Measurements from ENCODE around the gene HLA-DQA1.
A peak's percentile ranks its signal among the peaks of the same experiment; 100 is the strongest.

HLA-DQA1 gene

GRCh38 chr6:32684246-32684645 is 47.0 kb downstream of the HLA-DQA1 start:
- TF ChIP-seq SPI1 (IDR thresholded peaks at IDR 0.05; ENCODE audit: low read depth, low read length) (no peak), POU2F2 (IDR thresholded peaks at IDR 0.05; ENCODE audit: low read depth, low read length) (no peak), POLR2AphosphoS5 (IDR thresholded peaks at IDR 0.05; ENCODE audit: low read depth, low read length) (no peak)
- FAIRE-seq (peak; percentile 70), DNase-seq (ENCODE audit: insufficient read length, low spot score) (no peak)

- FAIRE-seq = peak; percentile 89
- TF ChIP-seq POU2F2 (IDR thresholded peaks at IDR 0.05; ENCODE audit: low read depth, low read length) (no peak), POLR2A (IDR thresholded peaks at IDR 0.05; ENCODE audit: low read depth, low read length) (no peak), PAX5 (IDR thresholded peaks at IDR 0.05; ENCODE audit: insufficient read depth, low read length, severe bottlenecking) (peak; percentile 73), TAF1 (IDR thresholded peaks at IDR 0.05; ENCODE audit: low read depth, low read length) (no peak), SPI1 (IDR thresholded peaks at IDR 0.05; ENCODE audit: low read depth, low read length) (peak; percentile 46), POLR2AphosphoS5 (IDR thresholded peaks at IDR 0.05; ENCODE audit: low read depth, low read length) (no peak)
These were observed 48.4 kb downstream of the HLA-DQA1 start for GRCh38 chr6:32685603-32686002.

GRCh38 chr6:32689531-32690501 is 52.6 kb downstream of the HLA-DQA1 start:
- TF ChIP-seq SPI1 (IDR thresholded peaks at IDR 0.05; ENCODE audit: low read depth, low read length) (no peak), POU2F2 (IDR thresholded peaks at IDR 0.05; ENCODE audit: low read depth, low read length) (peak; percentile 76; the same call in 1 of the 2 replicates), POLR2AphosphoS5 (IDR thresholded peaks at IDR 0.05; ENCODE audit: low read depth, low read length) (peak; percentile 32), TAF1 (IDR thresholded peaks at IDR 0.05; ENCODE audit: low read depth, low read length) (peak; percentile 100), PAX5 (IDR thresholded peaks at IDR 0.05; ENCODE audit: insufficient read depth, low read length, severe bottlenecking) (peak; percentile 100), POLR2A (IDR thresholded peaks at IDR 0.05; ENCODE audit: low read depth, low read length) (peak; percentile 78)
- FAIRE-seq = peak; percentile 96
- DNase-seq (ENCODE audit: insufficient read length, low spot score) = no peak

More at GRCh38 chr6:32685603-32686002, 48.4 kb downstream of the HLA-DQA1 start:
- no peak for DNase-seq (ENCODE audit: insufficient read length, low spot score)

- DNase-seq (ENCODE audit: insufficient read length, low spot score) (no peak), FAIRE-seq (peak; percentile 93)
- TF ChIP-seq POLR2A (IDR thresholded peaks at IDR 0.05; ENCODE audit: low read depth, low read length) (no peak), POLR2AphosphoS5 (IDR thresholded peaks at IDR 0.05; ENCODE audit: low read depth, low read length) (no peak)
These were observed 54.8 kb downstream of the HLA-DQA1 start for GRCh38 chr6:32692019-32692418.
